ENCODE data around the gene PURA. TPM values are rescaled to one million over a fixed set of nuclear protein-coding genes. Genes with fewer than 3 reads are reported as not detected.

PURA gene
- total and polyA plus RNA-seq, 4 donors = 2.8 to 14.7 (median 5.6) TPM

- H3K4me1 ChIP-seq (ENCODE audit: control insufficient read depth in 4 of 4, insufficient read depth in 4 of 4, low read length in 3 of 4) = peaks cover 8 to 22% (median 16%) of the 10 kb centered on the region in 4 donors
- H3K27ac ChIP-seq (ENCODE audit: low read depth in 1 of 2, low read length in 2 of 2) = no peak overlapping the region
- WGBS = 98% methylated on average over 1 of the region's 1 CpG
- H3K9me3 ChIP-seq (ENCODE audit: control insufficient read depth in 4 of 4, low read length in 3 of 4) = no peaks in the 10 kb centered on the region
- no peak for TF ChIP-seq NR2F2 (IDR thresholded peaks at IDR 0.05)
- TF ChIP-seq ATF3 (IDR thresholded peaks at IDR 0.05) = no peak
- no peak for TF ChIP-seq CTCF (IDR thresholded peaks at IDR 0.05; ENCODE audit: low read depth, low read length, missing input control)
- TF ChIP-seq RAD21 (IDR thresholded peaks at IDR 0.05) = no peak
- TF ChIP-seq EGR1 (IDR thresholded peaks at IDR 0.05; ENCODE audit: low read depth in 2 of 2) = no peak
- TF ChIP-seq FOXA1 (IDR thresholded peaks at IDR 0.05) = no peak
- no peak for TF ChIP-seq MAX (IDR thresholded peaks at IDR 0.05)
- no peak for TF ChIP-seq RXRA (IDR thresholded peaks at IDR 0.05)
- H3K36me3 ChIP-seq (ENCODE audit: control insufficient read depth in 4 of 4, insufficient read depth in 3 of 4, low read depth in 1 of 4, low read length in 3 of 4) = no peaks in the 10 kb centered on the region
- no peak for DNase-seq (ENCODE audit: low spot score)
- H3K9ac ChIP-seq (ENCODE audit: low read depth in 1 of 2, low read length in 2 of 2) = no peak overlapping the region
- no peaks in the 10 kb centered on the region for H3K27me3 ChIP-seq (ENCODE audit: control insufficient read depth in 4 of 4, insufficient read depth in 4 of 4, low read length in 3 of 4)
- H3K4me3 ChIP-seq (ENCODE audit: low read depth in 1 of 3, low read length in 3 of 3) = no peak overlapping the region
Observed at GRCh38 chr5:140147460-140147859, 33.6 kb downstream of the PURA start.

GRCh38 chr5:140148508-140148907, 34.6 kb downstream of the PURA start:
- Histone ChIP-seq H3K27ac (ENCODE audit: low read depth in 1 of 2, low read length in 2 of 2) (no peak overlapping the region), H3K9me3 (ENCODE audit: control insufficient read depth in 4 of 4, low read length in 3 of 4) (no peaks in the 10 kb centered on the region), H3K27me3 (ENCODE audit: control insufficient read depth in 4 of 4, insufficient read depth in 4 of 4, low read length in 3 of 4) (no peaks in the 10 kb centered on the region), H3K36me3 (ENCODE audit: control insufficient read depth in 4 of 4, insufficient read depth in 3 of 4, low read depth in 1 of 4, low read length in 3 of 4) (no peaks in the 10 kb centered on the region), H3K4me1 (ENCODE audit: control insufficient read depth in 4 of 4, insufficient read depth in 4 of 4, low read length in 3 of 4) (peaks cover 7 to 15% (median 10%) of the 10 kb centered on the region in 4 donors), H3K9ac (ENCODE audit: low read depth in 1 of 2, low read length in 2 of 2) (no peak overlapping the region), H3K4me3 (ENCODE audit: low read depth in 1 of 3, low read length in 3 of 3) (no peak overlapping the region)
- 64% methylated on average over 6 of the region's 6 CpGs for WGBS
- TF ChIP-seq SP1 (IDR thresholded peaks at IDR 0.05) = no peak
- no peak for DNase-seq (ENCODE audit: low spot score)

- Histone ChIP-seq H3K27me3 (ENCODE audit: control insufficient read depth in 4 of 4, insufficient read depth in 4 of 4, low read length in 3 of 4) (no peaks in the 10 kb centered on the region), H3K36me3 (ENCODE audit: control insufficient read depth in 4 of 4, insufficient read depth in 3 of 4, low read depth in 1 of 4, low read length in 3 of 4) (no peaks in the 10 kb centered on the region), H3K27ac (ENCODE audit: low read depth in 1 of 2, low read length in 2 of 2) (no peak overlapping the region), H3K9me3 (ENCODE audit: control insufficient read depth in 4 of 4, low read length in 3 of 4) (no peaks in the 10 kb centered on the region), H3K4me1 (ENCODE audit: control insufficient read depth in 4 of 4, insufficient read depth in 4 of 4, low read length in 3 of 4) (peaks cover 7 to 13% (median 10%) of the 10 kb centered on the region in 4 donors), H3K9ac (ENCODE audit: low read depth in 1 of 2, low read length in 2 of 2) (no peak overlapping the region), H3K4me3 (ENCODE audit: low read depth in 1 of 3, low read length in 3 of 3) (no peak overlapping the region)
- no peak for TF ChIP-seq HNF4G (IDR thresholded peaks at IDR 0.05)
- no peak for TF ChIP-seq FOXA2 (IDR thresholded peaks at IDR 0.05)
- TF ChIP-seq FOXA1 (IDR thresholded peaks at IDR 0.05) = no peak
- TF ChIP-seq YY1 (IDR thresholded peaks at IDR 0.05) = no peak
- no peak for TF ChIP-seq EGR1 (IDR thresholded peaks at IDR 0.05; ENCODE audit: low read depth in 2 of 2)
- no peak for TF ChIP-seq SP1 (IDR thresholded peaks at IDR 0.05)
- TF ChIP-seq JUND (IDR thresholded peaks at IDR 0.05) = no peak
- DNase-seq (ENCODE audit: low spot score) = no peak
- WGBS = 94% methylated on average over 2 of the region's 2 CpGs
Observed at GRCh38 chr5:140150201-140150600, 36.3 kb downstream of the PURA start.

Data from liver (tissue), 9 donors.